ENCODE data around the gene GPSM3.

GPSM3 gene

GRCh38 chr6:32202186-32202585, 9.7 kb upstream of the GPSM3 start:
- no peak overlapping the region for H3K4me3 ChIP-seq (ENCODE audit: low read depth, low read length)
- TF ChIP-seq, protein P1, sequence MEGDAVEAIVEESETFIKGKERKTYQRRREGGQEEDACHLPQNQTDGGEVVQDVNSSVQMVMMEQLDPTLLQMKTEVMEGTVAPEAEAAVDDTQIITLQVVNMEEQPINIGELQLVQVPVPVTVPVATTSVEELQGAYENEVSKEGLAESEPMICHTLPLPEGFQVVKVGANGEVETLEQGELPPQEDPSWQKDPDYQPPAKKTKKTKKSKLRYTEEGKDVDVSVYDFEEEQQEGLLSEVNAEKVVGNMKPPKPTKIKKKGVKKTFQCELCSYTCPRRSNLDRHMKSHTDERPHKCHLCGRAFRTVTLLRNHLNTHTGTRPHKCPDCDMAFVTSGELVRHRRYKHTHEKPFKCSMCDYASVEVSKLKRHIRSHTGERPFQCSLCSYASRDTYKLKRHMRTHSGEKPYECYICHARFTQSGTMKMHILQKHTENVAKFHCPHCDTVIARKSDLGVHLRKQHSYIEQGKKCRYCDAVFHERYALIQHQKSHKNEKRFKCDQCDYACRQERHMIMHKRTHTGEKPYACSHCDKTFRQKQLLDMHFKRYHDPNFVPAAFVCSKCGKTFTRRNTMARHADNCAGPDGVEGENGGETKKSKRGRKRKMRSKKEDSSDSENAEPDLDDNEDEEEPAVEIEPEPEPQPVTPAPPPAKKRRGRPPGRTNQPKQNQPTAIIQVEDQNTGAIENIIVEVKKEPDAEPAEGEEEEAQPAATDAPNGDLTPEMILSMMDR (IDR thresholded peaks at IDR 0.05; ENCODE audit: borderline replicate concordance, insufficient read depth, low read depth, low read length), result no peak

- TF ChIP-seq, protein P1 (IDR thresholded peaks at IDR 0.05; ENCODE audit: borderline replicate concordance, insufficient read depth, low read depth, low read length), result no peak
- H3K4me3 ChIP-seq (ENCODE audit: low read depth, low read length), result no peak overlapping the region
Measured at GRCh38 chr6:32200711-32201475, 8.4 kb upstream of the GPSM3 start.

DNA sequence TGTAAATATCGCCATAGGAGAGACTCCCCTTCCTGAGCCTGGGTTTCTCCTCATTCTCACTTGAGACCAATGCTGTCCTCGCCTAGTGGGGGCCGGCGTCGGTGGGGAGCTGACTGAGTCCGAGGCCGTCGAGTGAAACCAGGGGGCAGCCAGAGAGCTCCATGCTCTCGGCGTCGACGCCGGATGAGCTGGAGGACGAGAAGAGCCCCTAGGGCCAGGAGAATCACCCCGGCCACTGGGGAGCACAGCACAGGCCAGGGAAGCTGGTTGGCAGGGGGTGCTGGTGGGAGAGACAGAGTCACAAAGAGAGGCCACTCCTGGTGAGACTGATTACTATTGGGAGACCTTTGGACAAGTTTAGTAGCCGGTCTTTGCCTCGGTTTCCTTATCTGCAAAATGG, 6.4 kb upstream of the GPSM3 start:
- TF ChIP-seq, protein P1 (IDR thresholded peaks at IDR 0.05; ENCODE audit: borderline replicate concordance, insufficient read depth, low read depth, low read length), result no peak
- H3K4me3 ChIP-seq (ENCODE audit: low read depth, low read length), result no peak overlapping the region

- TF ChIP-seq, protein P1 (IDR thresholded peaks at IDR 0.05; ENCODE audit: borderline replicate concordance, insufficient read depth, low read depth, low read length), result no peak
- no peak overlapping the region for H3K4me3 ChIP-seq (ENCODE audit: low read depth, low read length)
Measured at GRCh38 chr6:32198345-32198696, 5.9 kb upstream of the GPSM3 start.

GRCh38 chr6:32196682-32197616, 4.5 kb upstream of the GPSM3 start:
- TF ChIP-seq, protein P1 (IDR thresholded peaks at IDR 0.05; ENCODE audit: borderline replicate concordance, insufficient read depth, low read depth, low read length), result no peak
- peak overlapping the region; percentile 75 for H3K4me3 ChIP-seq (ENCODE audit: low read depth, low read length)

DNA sequence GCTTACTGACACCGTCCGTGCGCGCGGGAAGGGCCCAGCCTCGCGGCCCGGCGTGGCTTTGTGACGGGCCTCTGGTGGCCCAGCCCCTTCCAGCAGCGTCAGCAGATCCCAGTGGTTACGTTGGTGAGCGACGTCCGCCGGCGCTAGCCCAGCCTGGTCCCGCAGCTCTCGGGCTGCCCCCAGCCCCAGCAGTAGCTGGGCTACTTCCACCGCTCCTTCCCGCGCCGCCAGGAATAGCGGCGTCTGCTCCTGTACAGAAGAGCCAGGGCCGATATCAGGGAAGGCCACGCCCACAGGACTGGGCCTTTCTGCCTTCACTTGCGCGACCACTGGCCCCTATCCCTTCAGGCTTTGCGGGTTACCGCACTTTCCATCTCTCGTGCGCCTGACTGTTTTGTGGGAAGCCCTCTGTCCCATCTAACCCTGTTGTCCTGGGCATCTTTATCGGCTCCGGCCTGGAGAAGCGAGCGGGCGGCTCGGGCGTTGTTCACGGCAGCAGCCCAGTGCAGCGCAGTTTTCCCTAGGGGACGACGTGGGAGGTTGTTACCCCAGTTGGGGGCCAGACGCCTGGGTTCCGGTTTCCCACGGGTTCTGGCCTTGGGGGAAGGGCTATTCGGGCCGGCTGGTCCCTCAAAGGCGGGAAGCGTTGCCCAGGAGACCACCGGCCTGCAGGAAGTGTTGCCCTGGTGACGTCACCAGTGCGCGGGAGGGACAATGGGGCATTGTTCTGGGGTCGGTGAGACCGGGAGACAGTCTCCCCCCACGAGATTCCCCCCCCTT, 3.6 kb upstream of the GPSM3 start:
- TF ChIP-seq, protein P1 (IDR thresholded peaks at IDR 0.05; ENCODE audit: borderline replicate concordance, insufficient read depth, low read depth, low read length), result no peak
- H3K4me3 ChIP-seq (ENCODE audit: low read depth, low read length), result peak overlapping the region; percentile 75

Measured in GM12875 (cell line).